Kidney glomerular epithelial cell (primary cell): Measurements from ENCODE around the gene ANGPT4.
"Not testable (repeated sequence)": the region's sequence is repeated elsewhere in the genome, so short reads cannot be mapped to it uniquely, and the experiment has no call there.

Source experiments
- DNase-seq: peaks from one replicate; lab custom pipeline; 2025; lab: John Stamatoyannopoulos, UW

Gene ANGPT4

DNA sequence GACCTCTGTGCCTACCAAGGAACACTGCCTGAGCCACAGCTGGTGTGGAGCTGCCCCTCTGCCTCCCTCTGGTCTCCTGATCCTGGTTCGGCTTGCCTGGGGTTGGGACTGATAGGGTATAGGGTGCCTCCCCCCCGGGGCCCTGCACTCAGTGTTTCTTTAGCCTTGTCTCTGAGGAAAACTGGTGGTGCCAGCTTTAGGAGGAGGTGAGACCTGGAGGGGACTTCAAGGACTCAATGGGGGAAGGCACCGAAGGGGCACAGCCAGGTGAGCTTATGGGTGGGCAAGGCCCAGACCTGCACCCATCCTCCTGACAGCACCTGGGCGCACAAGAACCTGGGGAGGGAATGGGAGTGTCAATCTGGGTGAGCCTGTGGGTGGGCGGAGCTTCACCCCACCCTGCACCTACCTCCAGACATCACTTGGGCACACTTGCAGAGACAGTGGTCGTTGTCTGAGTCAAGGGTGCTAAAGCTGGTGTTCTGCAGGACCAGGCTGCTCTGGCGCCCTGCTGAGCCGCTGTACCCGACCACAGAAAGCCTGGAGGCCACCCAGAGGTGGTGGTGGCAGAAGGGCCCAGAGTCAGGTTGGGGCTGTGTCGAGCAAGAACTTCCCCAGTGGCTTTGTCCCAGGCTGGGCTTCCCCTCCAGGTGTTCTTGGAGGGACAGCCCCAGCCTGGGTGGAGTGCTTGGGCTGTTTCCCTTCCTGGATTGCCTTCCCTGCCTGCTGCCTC is 42.1 kb downstream of the ANGPT4 start:
- no peak for DNase-seq

DNA sequence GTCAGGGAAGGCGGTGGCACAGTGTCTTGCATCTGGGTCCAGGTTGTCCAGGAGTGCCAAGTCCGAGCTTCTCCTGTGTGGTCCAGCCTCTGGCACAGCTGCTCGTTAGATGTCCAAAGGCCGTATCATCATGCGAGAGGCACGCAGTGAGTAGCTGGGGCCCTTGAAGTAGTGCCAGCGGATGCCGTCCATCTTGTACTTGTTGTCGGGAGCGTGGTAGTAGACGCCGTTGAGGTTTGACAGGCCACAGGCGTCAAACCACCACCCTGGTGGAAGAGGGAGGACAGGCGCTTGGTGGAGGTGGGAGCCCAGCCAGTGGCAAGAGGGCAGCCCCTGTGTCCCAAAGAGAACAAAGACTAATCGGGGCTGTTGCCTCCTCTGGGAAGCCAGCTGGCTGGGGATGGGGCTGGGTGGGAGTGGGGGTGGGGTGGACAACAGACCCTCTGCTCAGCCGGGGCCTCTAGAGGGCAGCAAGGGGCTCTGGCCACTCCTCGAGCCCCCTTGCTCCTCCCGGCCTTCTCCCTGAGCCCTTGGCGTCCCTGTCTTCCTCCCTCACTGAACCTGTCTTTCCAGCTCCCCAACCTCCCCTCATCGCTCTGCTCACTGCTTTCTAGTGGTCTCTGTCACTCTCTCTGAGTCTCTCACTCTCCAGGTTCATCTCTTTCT is 43.1 kb downstream of the ANGPT4 start:
- no peak for DNase-seq

DNA sequence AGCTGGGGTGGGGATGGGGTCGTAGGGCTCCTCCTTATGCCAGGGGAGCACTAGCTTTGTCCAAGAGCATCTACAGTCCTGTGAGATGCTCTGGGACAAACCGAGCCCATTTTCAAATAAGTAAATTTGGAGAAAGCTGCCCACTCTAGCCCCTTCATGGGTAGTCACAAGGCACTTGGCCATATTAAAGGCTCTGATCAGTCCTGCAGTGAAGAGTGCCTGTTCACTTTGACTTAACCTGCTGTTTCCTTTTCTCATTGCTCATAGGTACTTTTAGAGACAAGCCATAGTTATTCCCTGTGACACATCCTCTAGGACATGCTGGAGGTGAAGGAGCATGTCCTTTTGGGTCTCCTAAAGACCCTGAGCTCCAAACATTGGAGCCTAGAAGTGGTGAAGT is 44.2 kb downstream of the ANGPT4 start:
- DNase-seq = no peak

DNA sequence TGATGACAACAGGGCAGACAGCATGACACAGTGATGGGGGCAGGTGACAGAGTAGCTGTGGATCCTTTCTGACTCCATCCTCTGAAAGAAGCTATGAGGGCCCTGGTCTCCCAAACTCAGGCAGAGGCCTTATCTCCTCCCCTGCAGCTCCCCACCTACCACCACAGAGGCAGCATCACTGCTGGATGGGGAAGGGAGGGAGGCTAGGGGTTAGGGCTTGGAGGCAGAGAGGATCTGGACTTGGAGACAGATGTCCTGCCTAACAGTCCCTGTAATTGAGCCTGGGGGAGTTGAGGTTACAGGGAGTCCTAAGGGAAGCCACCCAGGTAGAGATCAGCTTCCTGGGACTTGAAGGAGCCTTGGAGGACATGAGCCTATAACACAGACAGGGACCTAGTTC is 44.7 kb downstream of the ANGPT4 start:
- no peak for DNase-seq

DNA sequence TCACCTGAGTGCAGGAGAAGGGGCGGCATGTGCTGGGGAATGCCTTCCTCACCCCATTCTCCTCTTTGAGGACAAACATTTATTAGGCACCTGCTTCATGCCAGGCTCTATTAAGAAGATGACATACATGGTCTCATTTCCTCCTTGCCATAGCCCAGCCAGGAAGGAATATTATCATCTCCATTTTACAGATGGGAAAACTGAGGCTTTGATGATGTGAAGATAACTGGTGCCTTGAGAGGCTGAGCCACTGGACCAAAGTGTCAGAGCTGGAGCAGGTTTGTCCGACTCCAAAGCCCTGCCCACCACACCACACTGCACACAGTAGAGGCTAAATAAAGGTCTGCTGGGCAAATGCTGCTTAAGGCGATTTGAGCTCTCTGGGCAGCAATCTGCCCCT is 45.4 kb downstream of the ANGPT4 start:
- DNase-seq = no peak

DNA sequence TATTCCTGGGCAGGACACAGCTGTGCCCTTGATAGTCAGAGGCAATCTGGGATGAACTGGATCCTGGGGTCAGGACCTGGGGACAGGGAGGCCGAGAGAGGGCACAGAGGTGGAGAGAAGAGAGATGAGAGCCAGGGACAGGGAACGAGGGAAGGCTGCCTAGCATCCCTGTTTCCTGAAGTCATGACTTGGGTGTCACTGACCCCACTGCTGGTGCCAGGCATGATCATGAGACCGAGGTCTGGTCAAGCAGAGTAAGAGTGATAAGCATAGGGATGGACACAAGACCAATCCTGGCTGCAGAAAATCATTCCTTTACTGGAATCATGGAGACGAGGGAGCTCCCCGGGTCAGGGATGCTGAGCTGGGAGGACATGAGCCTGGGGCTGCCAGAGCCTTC is 46.5 kb downstream of the ANGPT4 start:
- no peak for DNase-seq

DNA sequence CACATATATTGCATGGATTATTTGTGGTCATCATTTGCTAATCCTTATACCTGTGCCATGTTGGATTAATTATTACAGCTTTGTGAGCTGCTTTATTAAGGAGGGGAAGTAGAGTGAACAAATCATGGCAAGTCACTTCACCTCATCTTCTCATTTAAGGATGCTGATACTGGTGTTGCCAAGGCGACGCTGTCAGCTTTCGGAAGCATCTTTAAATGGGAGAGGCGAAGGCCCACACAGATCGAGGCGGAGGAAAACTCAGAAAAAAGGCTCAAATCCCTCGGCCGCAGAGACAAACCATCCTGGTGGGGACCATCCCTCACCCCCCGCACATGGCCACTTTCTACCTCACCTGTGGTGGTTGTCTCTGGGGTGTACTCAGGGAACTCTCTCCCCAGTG is 47.9 kb downstream of the ANGPT4 start:
- no peak for DNase-seq

DNA sequence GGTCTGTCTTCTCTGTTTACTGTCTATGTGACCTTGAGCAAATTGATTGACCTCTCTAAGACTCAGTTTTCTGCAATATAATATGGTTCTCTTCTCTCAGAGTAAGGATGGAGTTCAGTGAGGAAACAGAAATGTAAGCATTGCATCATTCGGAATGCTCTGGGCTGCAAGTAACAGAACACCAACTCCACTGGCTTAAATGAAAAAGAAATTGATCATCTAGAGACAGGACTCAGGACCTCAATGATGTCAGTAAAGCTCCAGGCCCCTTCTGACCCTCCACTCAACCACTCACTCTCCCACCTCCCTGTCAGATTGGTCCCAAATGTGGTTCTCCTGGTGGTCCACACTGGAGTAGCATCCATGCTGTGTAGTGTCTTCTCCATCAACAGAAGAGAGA is 50.7 kb downstream of the ANGPT4 start:
- no peak for DNase-seq

DNA sequence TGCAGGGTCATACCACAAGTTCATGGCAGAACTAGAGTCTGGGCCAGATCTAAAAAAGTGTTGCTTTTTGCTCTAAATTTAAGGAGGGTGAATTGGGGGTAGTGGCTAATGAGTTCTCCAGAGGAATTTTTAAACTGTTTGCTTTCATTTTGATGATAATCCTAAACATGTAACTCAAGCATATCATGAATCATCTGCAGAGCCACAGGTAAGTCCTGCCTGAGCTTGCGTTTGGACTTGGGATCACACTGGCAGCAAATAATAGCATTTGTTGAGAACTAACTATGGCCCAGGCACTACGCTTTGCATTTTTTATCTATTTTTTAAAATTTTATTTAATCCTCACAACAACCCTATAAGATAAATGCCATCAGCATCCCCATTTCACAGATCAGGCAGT is 55.2 kb downstream of the ANGPT4 start:
- no peak for DNase-seq

DNA sequence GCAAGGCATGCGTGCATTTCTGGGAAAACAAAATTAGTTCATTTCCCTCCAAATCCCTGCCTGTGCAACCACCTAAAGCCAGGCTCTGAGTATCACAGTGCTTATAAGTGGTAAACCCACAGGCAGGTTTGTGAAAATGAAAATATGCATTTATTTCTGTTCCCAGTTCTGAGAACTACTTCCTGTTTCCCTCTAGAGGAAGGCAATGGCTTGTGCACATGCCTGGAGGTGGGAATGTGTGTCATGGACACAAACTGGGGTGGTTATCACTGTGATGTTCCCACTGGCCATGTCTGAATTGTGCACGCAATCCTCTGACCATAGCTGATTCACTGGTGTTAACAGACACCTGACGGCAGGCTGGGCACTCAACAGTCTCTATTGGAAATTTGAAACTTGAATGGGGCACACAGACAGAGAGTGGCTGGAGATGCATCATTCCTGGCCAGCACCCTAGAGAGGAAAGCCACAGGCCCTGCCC is 56.3 kb downstream of the ANGPT4 start:
- DNase-seq = no peak

DNA sequence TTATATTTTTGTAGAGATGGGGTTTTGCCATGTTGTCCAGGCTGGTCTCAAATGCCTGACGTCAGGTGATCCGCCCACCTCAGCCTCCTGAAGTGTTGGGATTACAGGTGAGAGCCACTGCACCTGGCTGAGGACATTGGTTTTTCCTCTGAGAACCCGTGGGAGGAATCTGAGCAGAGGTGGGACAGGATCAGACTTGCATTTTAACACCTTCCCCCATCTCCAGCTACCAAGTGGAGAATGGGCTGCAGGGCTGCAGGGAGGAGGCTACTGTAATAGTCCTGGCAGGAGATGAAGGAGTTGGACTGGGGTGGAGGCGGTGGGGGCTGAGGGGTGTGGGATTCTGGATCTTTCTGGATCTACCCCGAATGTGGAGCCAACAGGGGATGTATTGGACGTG is 58.1 kb downstream of the ANGPT4 start:
- no peak for DNase-seq

DNA sequence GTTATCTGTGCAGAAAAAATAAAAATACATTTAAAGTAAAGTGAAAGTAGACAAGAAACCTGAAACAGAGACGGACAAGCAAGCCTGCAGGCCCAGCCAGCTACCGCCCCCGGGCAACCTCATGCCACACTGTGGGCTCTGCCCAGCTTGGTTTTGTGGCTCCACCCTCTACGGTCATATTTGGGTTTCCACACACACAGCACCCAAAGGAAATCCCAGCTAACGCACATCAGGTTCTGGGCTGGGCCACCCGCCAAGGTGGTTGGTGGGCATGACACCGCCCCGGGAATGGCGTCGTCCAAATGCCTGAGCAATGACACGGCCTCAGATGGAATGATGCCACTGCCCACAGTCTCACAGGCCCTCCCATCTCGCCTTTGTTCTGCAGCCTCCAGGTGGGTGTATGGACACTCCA is 59.8 kb downstream of the ANGPT4 start:
- DNase-seq = peak; percentile 93

DNA sequence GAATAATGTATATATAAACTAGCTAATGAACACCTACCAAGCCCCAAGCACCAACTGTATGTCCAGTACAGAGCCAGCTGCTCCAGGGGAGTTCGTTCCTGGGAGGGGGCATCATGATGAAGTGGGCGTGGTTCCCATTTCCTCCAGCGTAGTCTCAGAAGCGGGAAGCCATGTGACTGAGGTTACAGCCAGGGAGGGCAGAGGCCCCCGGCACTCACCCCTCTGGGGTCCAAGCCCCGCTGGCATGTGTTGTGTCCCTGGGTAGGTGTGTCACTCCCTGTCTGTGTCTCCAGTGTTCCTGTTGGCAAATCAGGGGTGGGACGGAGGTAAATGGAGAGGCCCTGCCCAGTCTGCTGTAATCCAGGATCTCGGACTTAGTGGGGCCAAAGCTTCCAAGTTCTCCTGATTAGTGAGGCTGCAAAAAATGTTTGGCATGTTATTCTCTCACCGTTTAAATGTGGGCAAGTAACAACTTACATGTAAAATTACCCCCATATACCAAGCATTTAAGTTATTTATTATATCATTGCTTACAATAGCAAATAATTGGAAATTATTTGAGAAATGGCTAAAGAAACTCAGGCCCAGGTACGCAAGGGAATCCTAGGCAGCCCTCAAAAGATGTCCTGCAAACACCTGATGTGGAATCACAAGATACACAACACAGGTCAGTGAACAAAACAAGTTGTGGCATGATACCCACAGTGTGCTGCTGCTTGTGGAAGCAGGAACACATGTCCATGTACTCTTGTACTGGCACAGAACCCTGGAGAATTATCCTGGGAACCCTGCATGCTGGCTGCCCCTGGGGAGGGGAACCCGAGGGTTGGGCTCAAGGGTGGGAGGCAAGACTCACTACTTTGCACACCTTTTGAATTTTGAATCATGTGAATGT is 60.4 kb downstream of the ANGPT4 start:
- no peak for DNase-seq

DNA sequence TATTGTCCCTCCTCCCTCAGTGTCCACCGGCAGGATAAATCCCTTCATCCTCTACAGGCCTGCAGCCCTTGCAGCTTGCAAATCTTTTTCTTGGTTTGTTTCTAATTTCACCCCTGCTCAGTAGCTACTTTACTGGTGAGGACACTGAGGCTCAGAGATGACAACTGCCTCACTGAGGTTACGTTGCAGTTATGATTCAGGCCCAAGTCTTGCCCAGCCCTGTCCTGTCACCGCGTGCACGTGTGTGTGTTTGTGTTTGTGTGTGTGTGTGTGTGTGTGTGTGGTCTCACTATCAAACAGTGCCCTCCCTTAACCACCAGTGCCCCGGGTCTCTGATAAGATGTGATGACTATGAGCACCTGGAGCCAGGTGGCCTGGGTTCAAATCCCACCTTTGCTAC is 61.5 kb downstream of the ANGPT4 start:
- no peak for DNase-seq

DNA sequence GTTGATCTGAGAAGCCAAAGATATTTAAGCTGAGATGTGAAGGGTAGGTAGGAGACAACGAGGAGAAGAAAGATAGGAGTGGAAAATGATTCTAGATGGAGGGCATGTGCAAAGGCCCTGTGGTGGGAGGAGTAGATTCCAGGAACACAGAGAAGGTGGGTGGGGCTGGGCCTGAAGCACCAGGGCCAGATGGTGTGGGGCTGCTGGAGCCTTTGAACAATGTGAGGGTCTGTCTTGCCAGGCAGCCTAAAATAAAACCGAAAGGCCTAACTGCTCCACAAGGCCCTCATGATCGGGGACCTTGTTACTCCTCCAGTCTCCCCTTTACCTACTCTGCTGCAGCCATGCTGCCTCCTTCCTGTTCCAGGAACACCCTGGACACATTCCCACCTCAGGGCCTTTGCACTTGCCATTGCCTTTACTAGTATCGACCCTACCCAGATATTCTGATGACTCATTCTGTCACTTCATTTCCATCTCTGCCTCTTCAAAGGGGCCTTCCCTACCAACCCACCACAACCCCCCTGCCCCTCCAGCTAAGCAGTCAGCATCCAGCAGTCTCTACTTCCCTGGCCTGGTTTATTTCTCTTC is 62.6 kb downstream of the ANGPT4 start:
- DNase-seq = no peak

DNA sequence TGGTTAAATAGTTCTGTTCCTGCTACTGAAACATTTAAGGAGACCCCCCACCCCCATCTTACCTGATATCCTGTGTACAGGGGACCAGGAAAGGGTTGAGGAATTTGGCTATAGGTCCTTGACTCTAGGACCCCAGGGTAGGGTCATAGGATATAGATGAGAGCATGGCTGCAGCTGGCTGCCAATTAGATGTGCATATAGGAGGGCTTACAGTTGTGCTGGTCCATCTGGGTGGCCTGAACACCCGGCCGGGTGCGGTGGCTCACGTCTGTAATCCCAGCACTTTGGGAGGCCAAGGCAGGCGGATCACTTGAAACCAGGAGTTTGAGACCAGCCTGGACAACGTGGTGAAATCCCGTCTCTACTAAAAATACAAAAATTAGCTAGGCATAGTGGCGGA is 67.4 kb downstream of the ANGPT4 start:
- not testable (repeated sequence) for DNase-seq

DNA sequence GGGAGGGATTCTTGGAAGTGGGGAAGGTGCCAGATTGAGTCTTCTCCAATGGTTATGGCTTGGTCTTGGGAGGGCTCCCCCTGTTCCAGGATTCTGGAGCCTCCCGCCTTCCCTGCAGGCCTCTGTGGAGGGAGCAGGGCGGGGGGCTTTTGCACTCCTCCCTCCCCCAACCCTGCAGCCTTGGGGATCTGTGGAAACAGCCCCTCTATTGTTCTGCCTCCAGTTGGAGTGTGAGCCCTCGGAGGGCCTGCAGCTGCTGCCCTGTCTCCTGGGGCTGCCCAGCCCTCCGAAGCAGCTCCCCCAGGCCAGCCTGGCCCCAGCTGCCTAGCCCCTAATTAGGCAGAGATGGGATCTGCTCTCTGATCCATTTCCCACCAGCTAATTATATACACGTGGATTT is 67.9 kb downstream of the ANGPT4 start:
- no peak for DNase-seq

DNA sequence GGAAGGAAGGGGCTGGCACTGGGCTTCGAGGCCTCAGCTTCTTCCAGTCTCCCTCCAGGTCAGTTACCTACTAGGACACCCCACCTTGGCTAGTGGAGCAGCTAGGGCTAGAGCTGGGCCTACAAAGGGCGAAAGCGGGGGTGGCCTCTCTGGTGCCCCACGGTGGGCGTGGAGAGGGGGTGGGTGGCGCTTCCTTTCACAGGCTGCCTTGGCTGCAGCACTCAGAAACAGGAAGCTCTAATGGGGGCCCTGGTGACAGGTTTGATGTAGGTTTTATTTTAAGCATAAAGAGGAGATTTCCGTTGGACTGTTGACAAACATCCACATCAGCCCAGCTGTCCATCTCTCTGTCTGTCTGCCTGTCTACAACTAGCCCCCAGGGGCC is 69.2 kb downstream of the ANGPT4 start:
- no peak for DNase-seq

DNA sequence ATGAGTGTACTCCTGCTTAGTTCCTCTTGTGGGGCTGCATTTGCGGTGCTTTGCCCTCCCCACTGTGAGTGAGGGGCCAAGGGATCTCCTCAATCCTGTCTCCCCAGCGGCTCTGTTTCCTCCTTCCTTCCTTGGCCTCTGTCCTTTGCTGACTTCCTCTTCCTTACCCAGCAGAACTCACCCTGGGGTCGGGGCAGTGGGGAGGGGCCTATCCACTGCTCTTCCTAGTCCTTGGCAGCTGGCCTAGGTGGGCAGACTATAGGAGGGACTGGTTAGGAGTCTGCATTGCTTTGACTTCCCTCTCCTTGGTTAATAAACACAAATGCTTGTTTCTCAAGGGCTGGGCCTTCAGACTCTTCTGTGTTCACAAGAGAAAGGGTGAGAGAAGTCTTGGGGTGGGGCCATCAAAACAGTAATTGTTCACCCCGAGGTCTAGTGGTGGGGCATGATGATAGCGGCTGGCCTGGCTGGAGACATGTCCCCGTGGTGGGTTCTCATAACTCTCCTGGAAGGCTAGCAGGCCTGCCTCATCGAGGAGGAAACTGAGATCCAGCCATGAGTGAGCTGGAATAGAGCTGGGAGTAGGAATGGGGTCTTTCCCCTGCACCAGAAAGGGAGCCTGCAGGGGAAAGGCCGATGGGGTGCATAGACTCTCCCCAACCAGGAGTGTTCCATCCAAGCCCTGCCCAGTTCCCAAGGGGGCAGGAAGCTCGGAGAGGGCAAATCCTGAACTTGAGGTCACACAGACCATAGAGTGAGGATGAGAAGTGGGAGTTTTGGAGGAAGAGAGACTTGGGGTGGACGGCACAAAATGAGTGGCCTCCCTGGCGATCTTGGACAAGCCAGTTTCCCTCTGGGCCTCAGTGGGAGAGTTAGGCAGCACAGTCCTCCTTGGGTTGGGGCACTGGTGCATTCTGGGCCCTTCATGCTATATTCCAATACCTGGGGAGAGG is 69.9 kb downstream of the ANGPT4 start:
- no peak for DNase-seq

DNA sequence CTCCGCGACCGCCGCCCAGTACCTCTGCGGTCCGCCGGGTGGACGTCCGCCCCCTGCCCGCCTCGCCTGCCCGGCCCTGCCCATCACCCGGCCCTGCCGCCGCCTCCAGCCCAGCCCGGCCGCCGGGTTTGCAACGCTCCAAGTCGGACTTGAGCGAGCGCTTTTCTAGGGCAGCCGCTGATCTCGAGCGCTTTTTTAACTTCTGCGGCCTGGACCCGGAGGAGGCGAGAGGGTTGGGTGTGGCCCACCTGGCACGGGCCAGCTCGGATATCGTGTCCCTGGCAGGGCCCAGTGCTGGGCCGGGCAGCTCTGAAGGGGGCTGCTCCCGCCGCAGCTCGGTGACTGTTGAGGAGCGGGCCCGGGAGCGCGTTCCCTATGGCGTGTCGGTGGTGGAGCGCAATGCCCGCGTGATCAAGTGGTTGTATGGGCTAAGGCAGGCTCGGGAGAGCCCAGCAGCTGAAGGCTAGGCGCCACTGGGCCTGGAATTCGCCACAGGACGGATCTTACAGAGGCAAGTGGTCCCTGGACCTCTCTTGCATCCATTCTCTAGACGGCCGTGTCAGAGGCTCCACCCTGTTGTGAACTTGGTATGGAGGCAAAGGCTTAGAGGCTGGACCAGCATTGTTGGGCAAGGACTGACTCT is 70.8 kb downstream of the ANGPT4 start:
- no peak for DNase-seq
